ENCODE data around the gene PIK3R5. TPM values are rescaled to one million over a fixed set of nuclear protein-coding genes. Genes with fewer than 3 reads are reported as not detected.

Gene PIK3R5
- total RNA-seq, 3 donors from 2014 or later: 8.4 to 17.8 (median 13.6) TPM

GRCh38 chr17:8967861-8968260 lies 2.4 kb upstream of the PIK3R5 start:
- ATAC-seq (no peak), DNase-seq (no peak)
- Mint-ChIP-seq H3K4me1 (ENCODE audit: low read depth) (peaks cover 29% of the 10 kb centered on the region), H3K27me3 (ENCODE audit: low read depth) (no peaks in the 10 kb centered on the region), H3K4me3 (peak overlapping the region; percentile 9), H3K36me3 (ENCODE audit: insufficient read depth) (peaks cover 14% of the 10 kb centered on the region), H3K9me3 (peaks cover 21% of the 10 kb centered on the region)

GRCh38 chr17:8966926-8967325 lies 1.4 kb upstream of the PIK3R5 start:
- Mint-ChIP-seq H3K4me1 (ENCODE audit: low read depth) (peaks cover 38% of the 10 kb centered on the region), H3K4me3 (peak overlapping the region; percentile 92), H3K9me3 (peaks cover 21% of the 10 kb centered on the region), H3K36me3 (ENCODE audit: insufficient read depth) (peaks cover 16% of the 10 kb centered on the region), H3K27me3 (ENCODE audit: low read depth) (no peaks in the 10 kb centered on the region)
- no peak for DNase-seq
- no peak for ATAC-seq

GRCh38 chr17:8964801-8965393 lies 610 bp downstream of the PIK3R5 start:
- H3K4me1 Mint-ChIP-seq (ENCODE audit: low read depth): peaks cover 57% of the 10 kb centered on the region
- peaks cover 14% of the 10 kb centered on the region for H3K9me3 Mint-ChIP-seq
- H3K36me3 Mint-ChIP-seq (ENCODE audit: insufficient read depth): peaks cover 24% of the 10 kb centered on the region
- DNase-seq (no peak), ATAC-seq (peak; percentile 39 to 49)
- no peaks in the 10 kb centered on the region for H3K27me3 Mint-ChIP-seq (ENCODE audit: low read depth)
- peak overlapping the region; percentile 92 for H3K4me3 Mint-ChIP-seq

GRCh38 chr17:8963647-8964258 lies 1.8 kb downstream of the PIK3R5 start:
- H3K4me3 Mint-ChIP-seq: peak overlapping the region; percentile 92
- ATAC-seq: peak; percentile 63 to 70
- H3K9me3 Mint-ChIP-seq: peaks cover 9% of the 10 kb centered on the region
- H3K36me3 Mint-ChIP-seq (ENCODE audit: insufficient read depth): peaks cover 32% of the 10 kb centered on the region
- H3K4me1 Mint-ChIP-seq (ENCODE audit: low read depth): peaks cover 68% of the 10 kb centered on the region
- no peak for DNase-seq
- H3K27me3 Mint-ChIP-seq (ENCODE audit: low read depth): no peaks in the 10 kb centered on the region

DNA sequence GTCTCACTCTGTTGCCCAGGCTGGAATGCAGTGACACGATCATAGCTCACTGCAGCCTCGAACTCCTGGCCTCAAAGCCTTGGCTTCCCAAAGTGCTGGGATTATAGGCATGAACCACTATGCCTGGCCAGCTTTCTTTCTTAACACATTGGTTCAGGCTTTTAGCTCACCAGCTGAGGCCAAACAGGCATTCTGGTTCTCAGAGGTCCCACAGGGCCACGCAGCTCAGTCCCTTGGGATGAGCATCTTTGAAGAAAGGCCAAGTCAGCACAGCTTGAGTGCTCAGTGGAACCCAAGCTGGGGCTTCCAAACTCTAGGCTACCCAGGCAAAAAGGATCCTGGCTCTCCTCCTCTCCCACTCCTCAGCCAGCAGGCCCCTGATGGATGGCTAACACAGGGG lies 2.5 kb downstream of the PIK3R5 start:
- Mint-ChIP-seq H3K36me3 (ENCODE audit: insufficient read depth) (peaks cover 31% of the 10 kb centered on the region), H3K4me3 (peak overlapping the region; percentile 92), H3K27me3 (ENCODE audit: low read depth) (no peaks in the 10 kb centered on the region), H3K4me1 (ENCODE audit: low read depth) (peaks cover 72% of the 10 kb centered on the region), H3K9me3 (peaks cover 4% of the 10 kb centered on the region)
- DNase-seq (no peak), ATAC-seq (no peak)

DNA sequence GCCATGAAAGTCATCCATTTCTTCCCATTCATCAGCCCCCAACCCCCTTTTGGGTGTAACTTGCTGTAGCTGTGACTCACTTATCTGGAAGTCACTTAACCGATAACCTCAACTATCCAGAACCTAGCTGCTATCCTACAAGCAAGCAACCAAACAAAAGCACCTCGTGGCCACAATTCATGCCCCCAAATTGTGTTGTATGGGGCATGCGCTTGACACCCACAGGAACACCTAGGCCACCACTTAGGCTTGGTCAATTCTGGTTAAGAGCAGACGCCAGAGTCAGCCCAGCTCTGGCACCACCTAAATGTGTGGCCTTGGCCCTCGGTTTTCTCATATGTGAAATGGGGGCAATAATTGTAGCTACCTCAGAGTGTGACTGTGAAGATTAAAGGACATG lies 3.7 kb downstream of the PIK3R5 start:
- no peak for ATAC-seq
- Mint-ChIP-seq H3K4me1 (ENCODE audit: low read depth) (peaks cover 80% of the 10 kb centered on the region), H3K27me3 (ENCODE audit: low read depth) (no peaks in the 10 kb centered on the region), H3K36me3 (ENCODE audit: insufficient read depth) (peaks cover 39% of the 10 kb centered on the region), H3K9me3 (no peaks in the 10 kb centered on the region), H3K4me3 (peak overlapping the region; percentile 46)
- no peak for DNase-seq

- DNase-seq (no peak), ATAC-seq (no peak)
- Mint-ChIP-seq H3K9me3 (no peaks in the 10 kb centered on the region), H3K27me3 (ENCODE audit: low read depth) (no peaks in the 10 kb centered on the region), H3K36me3 (ENCODE audit: insufficient read depth) (peaks cover 43% of the 10 kb centered on the region), H3K4me1 (ENCODE audit: low read depth) (peaks cover 90% of the 10 kb centered on the region), H3K4me3 (peak overlapping the region; percentile 27)
Measured at GRCh38 chr17:8960325-8961140, 5.0 kb downstream of the PIK3R5 start.

- Mint-ChIP-seq H3K9me3 (no peaks in the 10 kb centered on the region), H3K36me3 (ENCODE audit: insufficient read depth) (peaks cover 49% of the 10 kb centered on the region), H3K4me1 (ENCODE audit: low read depth) (peaks cover 96% of the 10 kb centered on the region), H3K27me3 (ENCODE audit: low read depth) (no peaks in the 10 kb centered on the region), H3K4me3 (no peak overlapping the region)
- no peak for DNase-seq
- ATAC-seq: no peak
Measured at GRCh38 chr17:8959312-8959918, 6.1 kb downstream of the PIK3R5 start.

DNA sequence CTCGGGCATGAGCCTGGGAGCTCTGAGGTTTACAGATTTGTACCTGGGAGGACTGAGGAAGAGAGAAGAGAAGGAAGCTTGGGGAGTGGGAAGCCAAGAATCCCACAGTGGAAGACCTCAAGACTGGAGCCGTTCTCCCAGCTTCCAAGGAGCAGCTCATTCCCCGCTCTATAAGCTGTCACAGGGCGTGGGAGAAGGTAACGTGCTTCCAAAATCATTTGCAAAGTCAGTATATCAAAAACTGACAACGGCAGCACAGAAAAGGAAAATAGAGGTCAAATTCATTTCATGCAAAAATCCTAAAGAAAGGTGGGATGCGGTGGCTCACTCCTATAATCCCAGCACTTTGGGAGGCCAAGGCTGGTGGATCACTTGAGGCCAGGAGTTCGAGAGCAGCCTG lies 7.8 kb downstream of the PIK3R5 start:
- Mint-ChIP-seq H3K27me3 (ENCODE audit: low read depth) (no peaks in the 10 kb centered on the region), H3K4me1 (ENCODE audit: low read depth) (peaks cover 98% of the 10 kb centered on the region), H3K4me3 (no peak overlapping the region), H3K9me3 (no peaks in the 10 kb centered on the region), H3K36me3 (ENCODE audit: insufficient read depth) (peaks cover 45% of the 10 kb centered on the region)
- DNase-seq (no peak), ATAC-seq (no peak)

GRCh38 chr17:8956465-8956902 lies 9.0 kb downstream of the PIK3R5 start:
- Mint-ChIP-seq H3K36me3 (ENCODE audit: insufficient read depth) (peaks cover 38% of the 10 kb centered on the region), H3K9me3 (no peaks in the 10 kb centered on the region), H3K4me1 (ENCODE audit: low read depth) (peaks cover 98% of the 10 kb centered on the region), H3K4me3 (peak overlapping the region; percentile 17), H3K27me3 (ENCODE audit: low read depth) (no peaks in the 10 kb centered on the region)
- ATAC-seq (peak; percentile 69 to 79), DNase-seq (no peak)

DNA sequence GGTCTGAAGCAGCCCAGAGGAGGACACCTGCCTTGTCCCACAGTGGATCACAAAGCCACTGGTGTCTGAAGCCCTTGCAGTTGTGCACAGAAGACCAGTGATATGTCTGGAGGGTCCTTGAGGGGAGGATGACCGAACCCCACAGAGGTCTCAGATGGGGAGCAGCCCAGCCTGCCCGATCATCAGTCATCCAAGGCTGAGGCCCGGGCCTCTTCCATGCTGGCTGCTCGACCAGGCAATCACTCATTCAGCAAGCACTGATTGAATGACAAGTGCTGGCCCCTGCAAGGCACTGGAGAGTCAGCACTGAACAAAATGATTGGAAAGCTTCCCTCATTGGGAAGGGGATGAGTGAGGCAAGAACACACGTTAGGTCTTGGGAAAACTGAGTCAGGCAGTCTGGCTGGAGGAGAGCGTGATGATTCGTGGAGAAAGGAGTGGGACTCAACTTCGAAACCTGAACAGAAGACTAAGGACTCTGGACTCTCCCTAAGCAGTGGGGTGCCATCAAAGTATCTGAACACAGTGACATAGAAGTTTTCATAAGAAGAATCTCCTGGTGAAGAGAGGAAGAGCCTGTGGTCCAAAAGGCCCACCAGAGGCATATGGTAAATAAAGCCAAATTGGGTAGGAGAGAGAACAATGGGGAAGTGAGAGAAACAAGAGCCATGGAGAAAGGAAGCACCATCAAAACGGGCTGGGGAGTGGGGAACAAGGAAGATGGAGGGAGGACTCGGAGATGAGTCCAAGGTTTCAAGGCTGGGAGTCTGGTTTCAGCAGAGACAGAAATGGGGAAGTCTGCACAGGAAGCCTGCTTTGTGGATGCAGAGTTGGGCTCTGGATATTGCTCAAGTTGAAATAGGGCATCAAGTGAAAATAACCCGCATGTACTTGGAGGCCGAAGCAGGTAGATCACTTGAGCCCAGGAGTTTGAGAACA lies 10.2 kb downstream of the PIK3R5 start:
- no peaks in the 10 kb centered on the region for H3K27me3 Mint-ChIP-seq (ENCODE audit: low read depth)
- DNase-seq: no peak
- H3K4me1 Mint-ChIP-seq (ENCODE audit: low read depth): peaks cover 100% of the 10 kb centered on the region
- H3K9me3 Mint-ChIP-seq: peaks cover 2% of the 10 kb centered on the region
- peaks cover 47% of the 10 kb centered on the region for H3K36me3 Mint-ChIP-seq (ENCODE audit: insufficient read depth)
- H3K4me3 Mint-ChIP-seq: no peak overlapping the region
- no peak for ATAC-seq

- Mint-ChIP-seq H3K27me3 (ENCODE audit: low read depth) (no peaks in the 10 kb centered on the region), H3K36me3 (ENCODE audit: insufficient read depth) (peaks cover 41% of the 10 kb centered on the region), H3K9me3 (peaks cover 2% of the 10 kb centered on the region), H3K4me3 (peak overlapping the region; percentile 66), H3K4me1 (ENCODE audit: low read depth) (peaks cover 98% of the 10 kb centered on the region)
- DNase-seq: peak; percentile 67
- ATAC-seq: peak; percentile 74 to 75
Measured at GRCh38 chr17:8954339-8954738, 11.2 kb downstream of the PIK3R5 start.

DNA sequence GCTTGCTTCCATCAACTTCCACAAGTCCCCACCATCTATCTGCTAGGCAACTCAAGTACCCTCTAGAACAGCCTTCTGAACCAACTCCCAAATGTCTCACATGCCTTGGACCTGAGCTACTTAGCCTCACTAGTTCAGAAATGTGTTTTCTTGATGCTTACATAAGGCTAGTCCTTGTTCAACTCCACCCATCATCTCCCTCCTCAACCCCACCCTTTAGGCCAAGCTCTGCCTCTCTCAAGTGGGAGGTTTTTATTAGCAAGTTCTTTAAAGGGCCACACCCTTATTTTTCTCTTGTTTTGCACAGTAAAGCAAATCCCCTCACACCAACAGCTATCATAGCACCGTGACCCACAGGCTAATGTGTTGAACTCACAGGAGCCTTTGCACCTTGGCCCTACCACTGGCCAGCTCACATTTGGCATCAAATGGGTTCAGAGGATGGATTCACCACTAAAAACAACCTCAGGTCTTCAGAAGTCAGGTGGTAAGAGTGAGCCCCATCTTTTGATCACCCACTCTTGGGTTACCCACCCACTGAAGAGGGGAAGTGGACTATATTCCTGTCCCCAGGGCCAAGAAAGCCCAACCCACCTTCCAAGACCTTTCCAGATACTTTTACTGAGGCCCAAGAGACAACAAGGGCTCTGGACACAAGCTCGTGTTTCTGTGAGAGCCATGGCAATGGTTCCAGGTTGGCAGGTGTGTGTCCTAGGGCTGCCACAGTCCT lies 12.2 kb downstream of the PIK3R5 start:
- DNase-seq (no peak), ATAC-seq (no peak)
- peaks cover 98% of the 10 kb centered on the region for H3K4me1 Mint-ChIP-seq (ENCODE audit: low read depth)
- H3K4me3 Mint-ChIP-seq: no peak overlapping the region
- H3K9me3 Mint-ChIP-seq: peaks cover 2% of the 10 kb centered on the region
- peaks cover 34% of the 10 kb centered on the region for H3K36me3 Mint-ChIP-seq (ENCODE audit: insufficient read depth)
- no peaks in the 10 kb centered on the region for H3K27me3 Mint-ChIP-seq (ENCODE audit: low read depth)

Data from activated T-cell treated with anti-CD3 and anti-CD28 coated beads, Interleukin-2, amount 50 U/mL, for 4 hours (primary cell).